Stimulated activated CD4-positive, alpha-beta T cell treated with anti-CD3 and anti-CD28 coated beads, TNF-alpha, amount 100 ng/mL, for 1 hour (primary cell): ENCODE measurements around the gene OR10A6.

ENCODE experiments used
- DNase-seq, 3 donors: peaks; one replicate each; pipeline ENCODE4 v3.0.0-alpha.2; 2020; ENCODE audit warnings: low read depth in 3 of 3, low spot score in 1 of 3

The OR10A6 gene, protein sequence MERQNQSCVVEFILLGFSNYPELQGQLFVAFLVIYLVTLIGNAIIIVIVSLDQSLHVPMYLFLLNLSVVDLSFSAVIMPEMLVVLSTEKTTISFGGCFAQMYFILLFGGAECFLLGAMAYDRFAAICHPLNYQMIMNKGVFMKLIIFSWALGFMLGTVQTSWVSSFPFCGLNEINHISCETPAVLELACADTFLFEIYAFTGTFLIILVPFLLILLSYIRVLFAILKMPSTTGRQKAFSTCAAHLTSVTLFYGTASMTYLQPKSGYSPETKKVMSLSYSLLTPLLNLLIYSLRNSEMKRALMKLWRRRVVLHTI

GRCh38 chr11:7931168-7931567 is at the start of gene OR10A6:
Gene OR10A6, minus strand, starts transcription at chr11:7931268. Its CDS starts 2,606 bp downstream, at chr11:7928662.
- no peak for DNase-seq

GRCh38 chr11:7977232-7977917 is 46.3 kb upstream of the OR10A6 start:
- no peak for DNase-seq

- DNase-seq, result no peak
These were observed 43.6 kb upstream of the OR10A6 start for GRCh38 chr11:7974668-7975067.

- DNase-seq, result no peak
These were observed 41.9 kb upstream of the OR10A6 start for GRCh38 chr11:7973011-7973410.

DNA sequence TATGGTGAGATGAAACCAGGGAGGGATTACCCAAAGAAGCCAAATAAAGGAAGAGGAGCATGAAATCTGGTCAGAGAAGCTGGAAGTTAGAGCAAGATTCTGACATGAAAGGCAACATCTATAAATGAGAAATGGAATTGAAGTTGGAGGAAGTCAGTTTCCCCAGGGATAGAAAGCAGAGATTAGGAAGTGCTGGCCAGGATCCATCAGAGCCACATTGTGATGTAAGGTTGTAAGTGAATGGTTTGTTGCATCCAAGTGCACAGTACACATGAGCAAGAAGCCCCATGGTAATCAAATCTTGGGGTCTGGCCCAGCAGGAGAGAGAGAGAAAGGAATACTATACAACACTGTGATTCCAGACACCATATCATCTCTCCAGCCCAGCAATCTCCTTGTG is 40.8 kb upstream of the OR10A6 start:
- no peak for DNase-seq

- DNase-seq, result no peak
These were observed 38.9 kb upstream of the OR10A6 start for GRCh38 chr11:7969756-7970646.

GRCh38 chr11:7968686-7969085 is 37.6 kb upstream of the OR10A6 start:
- no peak for DNase-seq

GRCh38 chr11:7967826-7968225 is 36.8 kb upstream of the OR10A6 start:
- no peak for DNase-seq

GRCh38 chr11:7967097-7967496 is 36.0 kb upstream of the OR10A6 start:
- no peak for DNase-seq

DNA sequence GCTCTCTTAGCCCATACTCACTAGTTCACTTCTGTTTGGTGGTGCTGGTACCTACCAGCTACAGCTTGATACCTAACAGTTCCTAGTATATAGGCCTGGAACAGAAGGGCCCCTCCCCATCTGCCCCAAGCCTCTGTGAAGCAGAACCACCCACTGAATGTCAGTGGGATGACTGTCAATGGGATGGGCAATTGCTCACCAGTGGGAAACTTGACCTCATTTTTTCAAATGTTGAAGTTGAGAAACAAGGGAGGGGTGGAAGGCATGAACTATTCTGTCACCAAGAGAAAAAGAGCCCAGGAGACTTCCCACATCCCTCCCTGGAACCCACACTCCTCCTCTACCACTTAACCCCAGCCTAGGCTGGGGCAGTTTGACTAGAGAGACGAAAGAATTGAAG is 34.3 kb upstream of the OR10A6 start, which contains the start of gene NLRP10:
TSS of gene NLRP10 (minus strand) at position 62 of the 400 bp plus-strand sequence. CDS start 1,952 bp downstream, outside the sequence.
- no peak for DNase-seq

GRCh38 chr11:7964873-7965272 is 33.8 kb upstream of the OR10A6 start:
- no peak for DNase-seq

- no peak for DNase-seq
These were observed 33.2 kb upstream of the OR10A6 start for GRCh38 chr11:7964261-7964660.

GRCh38 chr11:7955191-7955590 is 24.1 kb upstream of the OR10A6 start:
- no peak for DNase-seq

GRCh38 chr11:7949934-7950333 is 18.9 kb upstream of the OR10A6 start:
- DNase-seq, result no peak

GRCh38 chr11:7944123-7944522 is 13.1 kb upstream of the OR10A6 start:
- no peak for DNase-seq

DNA sequence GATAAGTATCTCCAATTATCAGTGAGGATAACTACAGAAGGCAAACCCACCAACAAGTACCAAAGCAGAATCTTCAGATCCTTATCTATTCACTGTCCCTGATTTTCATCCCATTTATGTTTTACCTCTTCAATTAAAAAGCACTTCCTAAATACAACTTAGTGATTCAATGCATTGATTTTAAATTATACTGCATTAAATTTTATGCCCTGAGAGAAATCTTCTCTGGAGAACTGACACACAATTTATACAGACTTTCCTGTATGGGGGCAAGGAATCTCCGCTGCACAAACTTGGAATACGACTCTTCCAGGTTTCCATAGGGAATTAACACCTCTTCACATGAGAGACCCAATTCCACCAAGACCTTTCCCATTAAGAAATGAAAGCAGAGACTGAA is 10.5 kb upstream of the OR10A6 start, which contains the start of gene OR10A3:
TSS of gene OR10A3 (minus strand) at position 101 of the 400 bp plus-strand sequence. CDS start 2,188 bp downstream, outside the sequence.
- no peak for DNase-seq

DNA sequence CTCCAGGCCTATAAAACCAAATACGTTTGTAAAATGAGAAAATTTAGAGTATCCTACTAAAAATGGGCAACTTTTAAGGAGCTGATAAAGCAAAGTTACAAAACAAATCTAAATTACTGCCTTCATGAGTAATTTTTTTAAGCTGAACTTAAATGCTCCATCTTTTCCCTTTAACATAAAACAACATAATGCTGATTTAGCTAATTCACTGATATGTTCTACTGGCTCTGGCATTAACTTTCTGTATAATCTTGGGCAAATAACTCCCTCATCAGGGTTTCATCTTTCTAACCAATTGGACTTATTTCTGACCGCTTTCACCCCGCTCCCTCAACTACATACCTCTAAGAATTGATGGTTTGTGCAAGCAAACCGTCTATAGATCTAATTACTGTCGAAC is 10.1 kb upstream of the OR10A6 start:
- no peak for DNase-seq

DNA sequence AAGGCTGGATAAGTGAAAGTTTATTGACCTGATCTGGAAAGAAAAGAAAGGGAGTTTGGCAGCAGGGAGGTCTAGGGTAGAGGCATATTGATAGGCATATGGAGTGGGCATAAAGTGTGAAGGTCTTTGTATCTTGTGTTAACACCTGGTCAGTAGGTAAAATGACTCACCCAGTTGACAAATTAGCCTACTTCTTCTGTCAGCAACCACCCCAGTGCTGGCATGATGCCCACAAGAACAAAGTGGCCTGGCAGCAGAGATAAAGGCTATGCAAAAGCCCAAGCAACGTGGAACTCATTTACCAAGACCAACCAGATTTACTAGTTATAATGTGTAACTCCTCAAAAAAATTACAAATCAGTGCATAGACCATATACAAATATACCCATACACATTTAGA is 5.5 kb upstream of the OR10A6 start:
- no peak for DNase-seq

DNA sequence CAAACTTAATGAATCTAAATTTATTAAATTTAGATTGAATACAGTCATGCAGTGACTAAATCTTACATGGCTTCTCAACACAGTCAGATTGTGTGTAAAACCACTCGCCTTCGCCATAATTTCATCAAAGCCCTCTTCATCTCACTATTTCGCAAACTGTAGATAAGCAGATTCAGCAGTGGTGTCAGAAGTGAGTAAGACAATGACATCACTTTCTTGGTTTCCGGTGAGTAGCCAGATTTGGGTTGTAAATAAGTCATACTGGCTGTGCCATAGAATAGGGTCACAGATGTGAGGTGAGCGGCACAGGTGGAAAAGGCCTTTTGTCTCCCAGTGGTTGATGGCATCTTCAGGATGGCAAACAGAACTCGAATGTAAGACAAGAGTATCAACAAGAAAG is 3.4 kb downstream of the OR10A6 start:
- DNase-seq, result no peak

DNA sequence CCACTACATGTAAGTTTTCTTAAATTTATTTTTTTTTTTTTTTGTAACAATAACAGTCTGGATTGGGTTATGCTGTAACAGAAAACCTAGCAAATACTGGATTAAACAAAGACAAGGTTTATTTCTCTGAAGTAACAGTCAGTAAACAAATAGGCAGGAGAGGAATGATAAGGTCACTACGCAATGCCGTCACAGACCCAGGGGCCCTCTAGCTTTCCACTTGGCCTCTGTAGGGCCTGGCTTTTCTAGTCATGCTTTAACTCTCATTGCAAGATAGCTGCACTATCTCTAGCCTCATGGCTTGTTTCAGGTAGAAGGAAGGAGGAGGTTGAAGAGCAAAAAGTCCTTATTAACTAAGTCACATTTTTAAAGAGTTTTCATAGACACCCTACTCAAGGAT is 6.5 kb downstream of the OR10A6 start:
- DNase-seq, result no peak

GRCh38 chr11:7918141-7918540 is 12.9 kb downstream of the OR10A6 start:
- DNase-seq, result no peak

- DNase-seq, result no peak
These were observed 20.1 kb downstream of the OR10A6 start for GRCh38 chr11:7911011-7911410.
